ENCODE results near the gene MAPK8IP3.

The MAPK8IP3 gene

DNA sequence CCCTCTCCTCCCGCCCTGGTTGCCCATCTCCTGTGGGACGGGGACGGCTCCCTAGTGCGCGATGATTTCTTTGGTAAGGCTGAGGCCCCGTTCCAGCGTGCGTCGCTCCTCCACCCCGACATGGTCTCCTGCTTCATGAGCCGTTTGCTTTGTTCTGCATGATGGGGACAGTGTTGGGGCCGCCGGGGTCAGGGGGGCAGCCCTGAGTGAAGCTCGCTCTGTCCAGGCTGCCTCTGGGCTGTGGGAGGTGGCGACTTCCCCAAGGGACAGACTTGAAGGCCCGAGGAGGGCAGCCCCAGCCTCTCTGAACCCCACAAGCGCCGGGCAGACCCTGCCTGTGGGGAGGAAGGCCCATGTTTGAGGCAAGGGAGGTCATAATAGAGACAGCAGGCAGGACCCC is 52.9 kb downstream of the MAPK8IP3 start:
- H4K20me1 ChIP-seq (ENCODE audit: insufficient read depth, low read length) = no peaks in the 10 kb centered on the region
- no peak overlapping the region for H3K27ac ChIP-seq (ENCODE audit: low read length)
- no peak overlapping the region for H2AFZ ChIP-seq (ENCODE audit: low read depth, low read length)
- no peaks in the 10 kb centered on the region for H3K36me3 ChIP-seq (replicated peaks; ENCODE audit: low read depth, low read length)
- H3K9ac ChIP-seq (ENCODE audit: low read length) = no peak overlapping the region
- no peaks in the 10 kb centered on the region for H3K79me2 ChIP-seq (ENCODE audit: low read length)
- no peak overlapping the region for H3K4me2 ChIP-seq (ENCODE audit: low read length)
- no peaks in the 10 kb centered on the region for H3K27me3 ChIP-seq (ENCODE audit: low read depth, low read length)
- no peak overlapping the region for H3K4me3 ChIP-seq (ENCODE audit: low read length)
- TF ChIP-seq, protein P1, sequence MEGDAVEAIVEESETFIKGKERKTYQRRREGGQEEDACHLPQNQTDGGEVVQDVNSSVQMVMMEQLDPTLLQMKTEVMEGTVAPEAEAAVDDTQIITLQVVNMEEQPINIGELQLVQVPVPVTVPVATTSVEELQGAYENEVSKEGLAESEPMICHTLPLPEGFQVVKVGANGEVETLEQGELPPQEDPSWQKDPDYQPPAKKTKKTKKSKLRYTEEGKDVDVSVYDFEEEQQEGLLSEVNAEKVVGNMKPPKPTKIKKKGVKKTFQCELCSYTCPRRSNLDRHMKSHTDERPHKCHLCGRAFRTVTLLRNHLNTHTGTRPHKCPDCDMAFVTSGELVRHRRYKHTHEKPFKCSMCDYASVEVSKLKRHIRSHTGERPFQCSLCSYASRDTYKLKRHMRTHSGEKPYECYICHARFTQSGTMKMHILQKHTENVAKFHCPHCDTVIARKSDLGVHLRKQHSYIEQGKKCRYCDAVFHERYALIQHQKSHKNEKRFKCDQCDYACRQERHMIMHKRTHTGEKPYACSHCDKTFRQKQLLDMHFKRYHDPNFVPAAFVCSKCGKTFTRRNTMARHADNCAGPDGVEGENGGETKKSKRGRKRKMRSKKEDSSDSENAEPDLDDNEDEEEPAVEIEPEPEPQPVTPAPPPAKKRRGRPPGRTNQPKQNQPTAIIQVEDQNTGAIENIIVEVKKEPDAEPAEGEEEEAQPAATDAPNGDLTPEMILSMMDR (IDR thresholded peaks at IDR 0.05; ENCODE audit: low read depth, low read length) = no peak
- no peak for TF ChIP-seq EZH2phosphoT487 (IDR thresholded peaks at IDR 0.05; ENCODE audit: low read depth)
- no peaks in the 10 kb centered on the region for H3K4me1 ChIP-seq (ENCODE audit: low read length)
- H3K9me3 ChIP-seq (ENCODE audit: insufficient read depth, low read length) = no peaks in the 10 kb centered on the region

DNA sequence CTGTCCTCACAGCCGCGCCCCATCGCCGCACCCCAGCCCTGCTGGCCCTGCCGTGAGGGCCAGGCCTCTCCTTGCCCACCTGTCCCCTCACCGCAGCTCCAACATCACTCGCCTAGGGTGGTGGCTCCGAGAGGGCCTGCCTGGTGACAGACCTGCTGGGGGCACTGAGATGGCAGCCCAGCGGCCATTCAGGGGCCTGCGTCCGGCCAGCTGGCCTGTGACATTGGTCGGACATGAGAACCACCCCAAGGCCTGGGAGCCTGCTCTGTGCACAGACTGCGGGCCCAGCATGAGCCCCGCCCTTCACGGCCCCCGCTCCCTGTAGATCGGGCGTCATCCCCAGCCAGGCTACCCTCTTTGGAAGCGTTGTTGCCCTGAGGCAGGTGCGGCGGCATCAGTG is 53.5 kb downstream of the MAPK8IP3 start:
- Histone ChIP-seq H4K20me1 (ENCODE audit: insufficient read depth, low read length) (no peaks in the 10 kb centered on the region), H3K4me3 (ENCODE audit: low read length) (no peak overlapping the region), H3K4me1 (ENCODE audit: low read length) (no peaks in the 10 kb centered on the region), H3K9ac (ENCODE audit: low read length) (no peak overlapping the region), H3K4me2 (ENCODE audit: low read length) (no peak overlapping the region), H2AFZ (ENCODE audit: low read depth, low read length) (no peak overlapping the region), H3K79me2 (ENCODE audit: low read length) (no peaks in the 10 kb centered on the region), H3K36me3 (replicated peaks; ENCODE audit: low read depth, low read length) (no peaks in the 10 kb centered on the region), H3K9me3 (ENCODE audit: insufficient read depth, low read length) (no peaks in the 10 kb centered on the region), H3K27me3 (ENCODE audit: low read depth, low read length) (no peaks in the 10 kb centered on the region), H3K27ac (ENCODE audit: low read length) (no peak overlapping the region)
- no peak for TF ChIP-seq EZH2phosphoT487 (IDR thresholded peaks at IDR 0.05; ENCODE audit: low read depth)

DNA sequence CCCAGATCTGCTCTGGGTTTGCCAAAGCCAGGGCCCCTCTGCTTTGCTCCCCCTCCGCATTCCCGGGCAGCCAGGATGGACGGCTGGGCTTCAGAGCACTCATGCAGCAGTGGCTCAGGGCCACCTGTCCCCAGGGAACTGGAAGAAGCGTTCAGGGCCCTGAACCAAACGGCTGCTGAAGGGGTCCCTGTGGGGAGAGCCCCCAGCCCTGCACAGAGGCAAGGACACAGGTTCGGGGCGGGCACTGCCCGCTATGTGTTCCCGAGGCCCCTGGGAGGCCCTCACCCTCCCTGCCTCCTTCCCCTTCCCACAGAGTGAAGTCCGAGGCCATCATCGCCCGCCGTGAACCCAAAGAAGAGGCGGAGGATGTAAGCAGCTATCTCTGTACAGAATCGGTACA is 54.9 kb downstream of the MAPK8IP3 start:
- Histone ChIP-seq H3K9me3 (ENCODE audit: insufficient read depth, low read length) (no peaks in the 10 kb centered on the region), H3K4me2 (ENCODE audit: low read length) (no peak overlapping the region), H3K36me3 (replicated peaks; ENCODE audit: low read depth, low read length) (peaks cover 2% of the 10 kb centered on the region), H3K9ac (ENCODE audit: low read length) (no peak overlapping the region), H2AFZ (ENCODE audit: low read depth, low read length) (no peak overlapping the region), H3K4me1 (ENCODE audit: low read length) (no peaks in the 10 kb centered on the region), H3K27ac (ENCODE audit: low read length) (no peak overlapping the region), H3K27me3 (ENCODE audit: low read depth, low read length) (no peaks in the 10 kb centered on the region), H3K4me3 (ENCODE audit: low read length) (no peak overlapping the region), H4K20me1 (ENCODE audit: insufficient read depth, low read length) (no peaks in the 10 kb centered on the region), H3K79me2 (ENCODE audit: low read length) (no peaks in the 10 kb centered on the region)
- TF ChIP-seq, protein P1 (IDR thresholded peaks at IDR 0.05; ENCODE audit: low read depth, low read length) = no peak
- no peak for TF ChIP-seq EZH2phosphoT487 (IDR thresholded peaks at IDR 0.05; ENCODE audit: low read depth)

DNA sequence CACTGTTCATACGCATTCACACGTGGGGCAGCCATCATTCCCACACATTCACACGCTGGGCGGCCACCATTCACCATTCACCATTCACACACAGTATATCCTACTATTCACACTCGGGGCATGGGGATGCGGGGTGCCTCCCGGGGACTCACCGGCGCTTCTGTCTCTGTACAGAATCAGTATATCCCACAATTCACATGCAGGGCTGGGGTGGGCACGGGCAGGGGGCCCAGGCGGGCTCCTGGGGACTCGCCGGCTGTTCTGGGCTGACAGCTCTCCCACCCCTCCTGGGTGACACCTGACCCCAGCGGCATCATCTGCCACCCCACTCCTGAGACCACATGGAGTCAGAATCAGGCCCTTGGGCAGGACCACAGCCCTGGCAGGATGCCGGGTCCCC is 55.8 kb downstream of the MAPK8IP3 start:
- H4K20me1 ChIP-seq (ENCODE audit: insufficient read depth, low read length) = no peaks in the 10 kb centered on the region
- H2AFZ ChIP-seq (ENCODE audit: low read depth, low read length) = no peak overlapping the region
- no peak overlapping the region for H3K4me2 ChIP-seq (ENCODE audit: low read length)
- TF ChIP-seq EZH2phosphoT487 (IDR thresholded peaks at IDR 0.05; ENCODE audit: low read depth) = no peak
- TF ChIP-seq, protein P1 (IDR thresholded peaks at IDR 0.05; ENCODE audit: low read depth, low read length) = no peak
- no peaks in the 10 kb centered on the region for H3K79me2 ChIP-seq (ENCODE audit: low read length)
- peaks cover 2% of the 10 kb centered on the region for H3K36me3 ChIP-seq (replicated peaks; ENCODE audit: low read depth, low read length)
- H3K4me3 ChIP-seq (ENCODE audit: low read length) = no peak overlapping the region
- no peaks in the 10 kb centered on the region for H3K4me1 ChIP-seq (ENCODE audit: low read length)
- H3K27ac ChIP-seq (ENCODE audit: low read length) = no peak overlapping the region
- no peaks in the 10 kb centered on the region for H3K27me3 ChIP-seq (ENCODE audit: low read depth, low read length)
- H3K9ac ChIP-seq (ENCODE audit: low read length) = no peak overlapping the region
- no peaks in the 10 kb centered on the region for H3K9me3 ChIP-seq (ENCODE audit: insufficient read depth, low read length)
